ENCODE measurements around the gene PTPN14.

- TF ChIP-seq EZH2 (IDR thresholded peaks at IDR 0.05; ENCODE audit: borderline replicate concordance, insufficient read depth, low read length, poor library complexity, severe bottlenecking) (no peak), REST (IDR thresholded peaks at IDR 0.05; ENCODE audit: borderline replicate concordance) (no peak), CTCF (IDR thresholded peaks at IDR 0.05; ENCODE audit: poor library complexity, severe bottlenecking) (no peak), SMC3 (conservative IDR thresholded peaks at IDR 0.05; ENCODE audit: poor library complexity) (no peak), TAF1 (IDR thresholded peaks at IDR 0.05; ENCODE audit: low read depth) (no peak), POLR2AphosphoS5 (IDR thresholded peaks at IDR 0.05) (no peak), EP300 (conservative IDR thresholded peaks at IDR 0.05; ENCODE audit: poor library complexity, severe bottlenecking) (no peak), RAD21 (conservative IDR thresholded peaks at IDR 0.05) (no peak), MXI1 (conservative IDR thresholded peaks at IDR 0.05; ENCODE audit: poor library complexity, severe bottlenecking) (no peak)
Observed at GRCh38 chr1:214377485-214377884, 173.9 kb downstream of the PTPN14 start.

Data from neural cell (in vitro differentiated cells).